ENCODE data around the gene RAB27A. TPM values are rescaled to one million over a fixed set of nuclear protein-coding genes. Genes with fewer than 3 reads are reported as not detected.

The RAB27A gene
- total RNA-seq, 1 donor from 2014 or later, result 14.5 TPM

GRCh38 chr15:55279746-55280351, 9.8 kb downstream of the RAB27A start:
- H3K27ac Mint-ChIP-seq, result peak overlapping the region; percentile 38

GRCh38 chr15:55279100-55279745, 10.4 kb downstream of the RAB27A start:
- Mint-ChIP-seq H3K27me3 (no peaks in the 10 kb centered on the region), H3K4me1 (ENCODE audit: unreplicated experiment) (peaks cover 4% of the 10 kb centered on the region), H3K9me3 (no peaks in the 10 kb centered on the region), H3K36me3 (no peaks in the 10 kb centered on the region), H3K27ac (no peak overlapping the region), H3K4me3 (no peak overlapping the region)
- DNase-seq (ENCODE audit: extremely low spot score, unreplicated experiment), result no peak
- TF ChIP-seq CTCF (conservative IDR thresholded peaks at IDR 0.05), result no peak

More at GRCh38 chr15:55279746-55280351, 9.8 kb downstream of the RAB27A start:
- Mint-ChIP-seq H3K4me3 (no peak overlapping the region), H3K4me1 (ENCODE audit: unreplicated experiment) (peaks cover 4% of the 10 kb centered on the region), H3K9me3 (no peaks in the 10 kb centered on the region), H3K36me3 (no peaks in the 10 kb centered on the region), H3K27me3 (no peaks in the 10 kb centered on the region)
- DNase-seq (ENCODE audit: extremely low spot score, unreplicated experiment), result no peak
- no peak for TF ChIP-seq CTCF (conservative IDR thresholded peaks at IDR 0.05)

- DNase-seq (ENCODE audit: extremely low spot score, unreplicated experiment), result no peak
- Mint-ChIP-seq H3K4me1 (ENCODE audit: unreplicated experiment) (no peaks in the 10 kb centered on the region), H3K27me3 (no peaks in the 10 kb centered on the region), H3K36me3 (no peaks in the 10 kb centered on the region), H3K27ac (no peak overlapping the region), H3K9me3 (no peaks in the 10 kb centered on the region), H3K4me3 (no peak overlapping the region)
- TF ChIP-seq CTCF (conservative IDR thresholded peaks at IDR 0.05), result no peak
These were observed 11.9 kb downstream of the RAB27A start for GRCh38 chr15:55277715-55278114.

GRCh38 chr15:55277116-55277564, 12.5 kb downstream of the RAB27A start:
- no peaks in the 10 kb centered on the region for H3K36me3 Mint-ChIP-seq
- no peak overlapping the region for H3K27ac Mint-ChIP-seq
- no peak overlapping the region for H3K4me3 Mint-ChIP-seq
- no peaks in the 10 kb centered on the region for H3K27me3 Mint-ChIP-seq
- no peak for TF ChIP-seq CTCF (conservative IDR thresholded peaks at IDR 0.05)
- no peaks in the 10 kb centered on the region for H3K4me1 Mint-ChIP-seq (ENCODE audit: unreplicated experiment)
- no peaks in the 10 kb centered on the region for H3K9me3 Mint-ChIP-seq
- no peak for DNase-seq (ENCODE audit: extremely low spot score, unreplicated experiment)

GRCh38 chr15:55276324-55276723, 13.3 kb downstream of the RAB27A start:
- no peaks in the 10 kb centered on the region for H3K36me3 Mint-ChIP-seq
- H3K9me3 Mint-ChIP-seq, result no peaks in the 10 kb centered on the region
- DNase-seq (ENCODE audit: extremely low spot score, unreplicated experiment), result no peak
- H3K27ac Mint-ChIP-seq, result no peak overlapping the region
- H3K4me1 Mint-ChIP-seq (ENCODE audit: unreplicated experiment), result no peaks in the 10 kb centered on the region
- H3K4me3 Mint-ChIP-seq, result no peak overlapping the region
- no peak for TF ChIP-seq CTCF (conservative IDR thresholded peaks at IDR 0.05)
- no peaks in the 10 kb centered on the region for H3K27me3 Mint-ChIP-seq
